Epithelial cell of esophagus (primary cell): ENCODE measurements around the gene PAK4.
"Not testable (repeated sequence)": the region's sequence is repeated elsewhere in the genome, so short reads cannot be mapped to it uniquely, and the experiment has no call there.

Experiments used
- DNase-seq: peaks from one replicate; pipeline ENCODE4 v3.0.0; 2010; ENCODE audit warnings: low read depth
- H3K4me3 ChIP-seq: 2 replicates; pipeline ENCODE4 v1.5.1; 2011; ENCODE audit warnings: mild to moderate bottlenecking, low read length, control low read depth
- TF ChIP-seq, protein P1 (sequence below): IDR thresholded peaks from 2 replicates; pipeline ENCODE4 v1.5.1; 2011; ENCODE audit warnings: low read depth, mild to moderate bottlenecking, low read length, control low read depth, inconsistent platforms; ENCODE audit not compliant: insufficient read depth; ENCODE audit errors: missing control alignments

The PAK4 gene

GRCh38 chr19:39090881-39091280 lies 34.7 kb upstream of the PAK4 start:
- DNase-seq: no peak
- no peak overlapping the region for H3K4me3 ChIP-seq
- TF ChIP-seq, protein P1, sequence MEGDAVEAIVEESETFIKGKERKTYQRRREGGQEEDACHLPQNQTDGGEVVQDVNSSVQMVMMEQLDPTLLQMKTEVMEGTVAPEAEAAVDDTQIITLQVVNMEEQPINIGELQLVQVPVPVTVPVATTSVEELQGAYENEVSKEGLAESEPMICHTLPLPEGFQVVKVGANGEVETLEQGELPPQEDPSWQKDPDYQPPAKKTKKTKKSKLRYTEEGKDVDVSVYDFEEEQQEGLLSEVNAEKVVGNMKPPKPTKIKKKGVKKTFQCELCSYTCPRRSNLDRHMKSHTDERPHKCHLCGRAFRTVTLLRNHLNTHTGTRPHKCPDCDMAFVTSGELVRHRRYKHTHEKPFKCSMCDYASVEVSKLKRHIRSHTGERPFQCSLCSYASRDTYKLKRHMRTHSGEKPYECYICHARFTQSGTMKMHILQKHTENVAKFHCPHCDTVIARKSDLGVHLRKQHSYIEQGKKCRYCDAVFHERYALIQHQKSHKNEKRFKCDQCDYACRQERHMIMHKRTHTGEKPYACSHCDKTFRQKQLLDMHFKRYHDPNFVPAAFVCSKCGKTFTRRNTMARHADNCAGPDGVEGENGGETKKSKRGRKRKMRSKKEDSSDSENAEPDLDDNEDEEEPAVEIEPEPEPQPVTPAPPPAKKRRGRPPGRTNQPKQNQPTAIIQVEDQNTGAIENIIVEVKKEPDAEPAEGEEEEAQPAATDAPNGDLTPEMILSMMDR: no peak

DNA sequence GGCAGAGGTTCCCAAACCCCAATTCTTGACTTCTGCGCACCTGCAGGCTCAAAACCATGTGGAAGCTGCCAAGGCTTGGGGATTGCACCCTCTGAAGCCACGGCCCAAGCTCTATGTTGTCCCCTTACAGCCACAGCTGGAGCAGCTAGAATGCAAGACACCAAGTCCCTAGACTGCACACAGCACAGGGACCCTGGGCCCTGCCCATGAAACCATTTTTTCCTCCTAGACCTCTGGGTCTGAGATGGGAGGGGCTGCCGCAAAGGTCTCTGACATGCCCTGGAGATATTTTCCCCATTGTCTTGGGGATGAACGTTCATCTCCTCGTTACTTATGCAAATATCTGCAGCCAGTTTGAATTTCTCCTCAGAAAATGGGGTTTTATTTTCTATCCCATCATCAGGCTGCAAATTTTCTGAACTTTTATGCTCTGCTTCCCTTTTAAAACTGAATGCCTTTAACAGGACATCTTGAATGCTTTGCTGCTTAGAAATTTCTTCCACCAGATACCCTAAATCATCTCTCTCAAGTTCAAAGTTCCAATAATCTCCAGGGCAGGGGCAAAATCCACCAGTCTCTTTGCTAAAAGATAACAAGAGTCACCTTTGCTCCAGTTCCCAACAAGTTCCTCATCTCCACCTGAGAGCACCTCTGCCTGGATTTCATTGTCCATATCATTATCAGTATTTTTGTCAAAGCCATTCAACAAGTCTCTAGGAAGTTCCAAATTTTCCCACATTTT lies 29.6 kb upstream of the PAK4 start:
- DNase-seq, H3K4me3 ChIP-seq: not testable (repeated sequence)

DNA sequence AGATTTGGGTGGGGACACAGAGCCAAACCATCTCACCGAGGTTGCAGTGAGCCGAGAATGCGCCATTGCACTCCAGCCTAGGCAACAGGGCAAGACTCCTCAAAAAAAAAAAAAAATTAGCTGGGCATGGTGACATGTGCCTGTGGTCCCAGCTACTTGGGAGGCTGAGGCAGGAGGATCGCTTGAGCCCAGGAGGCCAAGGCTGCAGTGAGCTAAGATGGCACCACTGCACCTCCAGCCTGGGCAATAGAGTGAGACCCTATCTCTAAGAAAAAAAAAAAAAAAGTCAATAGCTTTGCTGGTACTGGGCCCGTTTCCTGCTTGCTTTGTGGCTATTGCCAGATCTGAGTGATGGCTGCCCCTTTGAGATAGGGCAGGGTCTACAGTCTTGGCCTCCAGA lies 28.3 kb upstream of the PAK4 start:
- DNase-seq: no peak
- no peak overlapping the region for H3K4me3 ChIP-seq
- TF ChIP-seq, protein P1: no peak

DNA sequence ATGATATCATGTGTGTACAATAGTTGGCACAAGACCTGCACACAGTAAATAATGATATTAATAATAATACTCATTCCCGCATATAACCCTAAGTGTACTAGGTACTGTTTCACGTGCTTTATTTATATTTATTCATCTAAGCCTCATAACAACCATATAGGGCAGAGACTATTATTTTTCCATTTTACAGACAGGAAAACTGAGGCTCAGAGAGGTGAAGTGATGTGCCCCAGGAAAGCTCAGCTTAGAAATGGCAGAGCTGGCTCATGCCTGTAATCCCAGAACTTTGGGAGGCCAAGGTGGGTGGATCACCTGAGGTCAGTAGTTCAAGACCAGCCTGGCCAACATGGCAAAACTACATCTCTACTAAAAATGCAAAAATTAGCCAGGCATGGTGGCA lies 27.9 kb upstream of the PAK4 start:
- no peak for DNase-seq
- TF ChIP-seq, protein P1: no peak
- H3K4me3 ChIP-seq: no peak overlapping the region

- no peak for DNase-seq
- H3K4me3 ChIP-seq: no peak overlapping the region
Observed at GRCh38 chr19:39098365-39099269, 27.0 kb upstream of the PAK4 start.

DNA sequence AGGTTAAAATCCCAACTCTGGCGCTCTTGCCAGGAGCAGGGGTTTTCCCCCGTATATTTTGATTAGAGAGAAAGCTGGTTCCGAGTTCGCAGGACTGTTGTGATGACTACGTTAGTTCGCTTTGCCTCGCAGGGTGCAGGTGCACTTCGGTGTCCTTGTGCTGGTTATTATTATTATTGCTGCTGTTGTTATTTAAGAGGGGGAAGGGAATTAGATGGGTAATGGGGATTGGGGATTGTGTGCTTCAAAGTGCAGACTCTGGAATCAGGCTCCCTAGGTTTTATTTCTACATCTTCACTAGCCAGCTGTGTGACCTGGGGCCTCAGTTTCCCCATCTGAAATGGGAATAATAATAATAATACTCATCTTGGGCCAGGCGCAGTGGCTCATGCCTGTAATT lies 26.2 kb upstream of the PAK4 start:
- TF ChIP-seq, protein P1: no peak
- no peak for DNase-seq
- no peak overlapping the region for H3K4me3 ChIP-seq

More at GRCh38 chr19:39098365-39099269, 27.0 kb upstream of the PAK4 start:
- TF ChIP-seq, protein P1: no peak

- no peak overlapping the region for H3K4me3 ChIP-seq
- TF ChIP-seq, protein P1: no peak
- no peak for DNase-seq
Observed at GRCh38 chr19:39100500-39101166, 25.0 kb upstream of the PAK4 start.
